ENCODE data around the gene PRKAG2. TPM values are rescaled to one million over a fixed set of nuclear protein-coding genes. Genes with fewer than 3 reads are reported as not detected.

The PRKAG2 gene
- total RNA-seq, 1 donor from 2014 or later, result 15.7 TPM

GRCh38 chr7:151663382-151664100 is 213.4 kb downstream of the PRKAG2 start:
- intact Hi-C loops (cut with micrococcal nuclease), result no loop called here

GRCh38 chr7:151662251-151662826 is 214.6 kb downstream of the PRKAG2 start:
- intact Hi-C loops (cut with micrococcal nuclease), result no loop called here

GRCh38 chr7:151661587-151661986 is 215.3 kb downstream of the PRKAG2 start:
- intact Hi-C loops (cut with micrococcal nuclease), result no loop called here

DNA sequence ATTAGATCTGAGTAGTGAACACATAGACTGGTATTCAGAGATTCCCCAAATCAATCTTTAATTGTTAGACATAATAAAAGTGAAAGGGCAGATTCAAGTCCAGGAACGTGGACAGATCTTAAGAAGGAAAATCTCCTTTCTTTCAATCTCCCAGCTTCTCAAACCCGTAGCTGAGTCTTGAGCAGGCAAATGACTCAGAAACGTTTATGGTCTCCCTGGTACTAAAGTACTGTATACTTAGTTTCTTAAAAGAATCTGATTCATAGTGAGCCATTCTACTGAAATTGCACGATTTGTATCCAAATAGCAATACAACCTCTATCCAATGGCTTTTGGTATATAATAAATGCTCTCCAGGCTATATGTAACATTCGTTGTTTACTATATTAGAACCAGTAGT is 216.8 kb downstream of the PRKAG2 start:
- intact Hi-C loops (cut with micrococcal nuclease), result no loop called here

DNA sequence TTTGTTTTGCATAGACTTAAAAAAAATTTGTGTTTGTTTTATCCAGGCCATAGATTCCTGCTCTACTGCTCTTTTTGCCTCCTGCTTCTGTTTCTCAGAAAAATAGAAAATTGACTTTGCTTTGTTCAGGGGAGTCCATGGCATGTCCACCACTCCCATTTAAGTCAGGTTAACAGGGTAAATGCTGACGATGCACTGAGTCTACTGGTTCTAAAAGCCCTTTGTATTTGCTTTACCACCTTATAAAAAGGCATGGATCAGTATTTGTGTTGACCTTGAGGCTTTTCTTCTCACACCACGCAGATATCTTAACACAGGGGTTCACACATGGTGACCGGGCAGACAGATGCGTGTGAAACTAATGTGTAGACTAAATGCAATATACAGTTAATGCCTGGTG is 217.7 kb downstream of the PRKAG2 start:
- intact Hi-C loops (cut with micrococcal nuclease), result no loop called here

GRCh38 chr7:151658778-151659177 is 218.1 kb downstream of the PRKAG2 start:
- intact Hi-C loops (cut with micrococcal nuclease), result no loop called here

- intact Hi-C loops (cut with micrococcal nuclease), result no loop called here
Observed at GRCh38 chr7:151657173-151657572, 219.7 kb downstream of the PRKAG2 start.

GRCh38 chr7:151655555-151655954 is 221.4 kb downstream of the PRKAG2 start:
- intact Hi-C loops (cut with micrococcal nuclease), result no loop called here

GRCh38 chr7:151652111-151652510 is 224.8 kb downstream of the PRKAG2 start:
- intact Hi-C loops (cut with micrococcal nuclease), result no loop called here

- intact Hi-C loops (cut with micrococcal nuclease), result no loop called here
Observed at GRCh38 chr7:151650161-151650560, 226.8 kb downstream of the PRKAG2 start.

DNA sequence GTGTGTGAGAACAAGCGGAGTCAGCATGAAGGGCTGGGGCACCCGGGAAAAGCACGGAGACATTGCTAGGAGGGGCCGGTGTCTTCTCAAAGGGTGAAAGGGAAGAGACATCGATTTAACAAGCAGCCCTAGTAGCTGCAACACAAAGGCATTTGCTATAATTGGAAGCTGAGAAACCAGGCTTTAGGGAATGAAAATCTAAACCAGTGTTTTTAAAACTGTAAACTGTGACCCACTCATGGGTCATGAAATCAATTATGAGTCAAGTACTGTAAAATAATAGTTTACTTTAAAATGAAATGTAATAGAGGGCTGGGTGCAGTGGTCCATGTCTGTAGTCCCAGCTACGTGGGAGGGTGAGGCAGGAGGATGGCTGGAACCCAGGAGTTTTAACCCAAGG is 228.5 kb downstream of the PRKAG2 start:
- intact Hi-C loops (cut with micrococcal nuclease), result no loop called here

GRCh38 chr7:151647874-151648273 is 229.0 kb downstream of the PRKAG2 start:
- intact Hi-C loops (cut with micrococcal nuclease), result no loop called here

DNA sequence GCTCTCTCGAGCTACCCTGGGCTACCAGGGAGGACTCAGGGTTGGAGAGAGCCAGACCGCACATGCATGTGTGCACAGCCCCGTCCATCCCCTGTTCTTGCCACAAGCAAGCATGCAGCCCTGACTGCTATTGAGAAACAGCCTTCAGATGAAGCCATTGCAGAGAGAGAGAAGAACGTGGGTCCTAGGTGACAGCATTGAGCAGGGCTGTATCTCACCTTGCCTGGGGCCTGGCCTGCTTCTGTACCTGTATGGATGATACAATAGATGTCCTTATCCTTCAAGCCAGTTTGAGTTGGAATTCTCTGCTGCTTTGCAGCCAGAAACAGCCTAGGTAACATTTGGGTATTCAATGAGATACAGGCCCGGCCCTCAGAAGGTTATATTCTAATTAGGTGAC is 229.9 kb downstream of the PRKAG2 start:
- intact Hi-C loops (cut with micrococcal nuclease), result no loop called here

DNA sequence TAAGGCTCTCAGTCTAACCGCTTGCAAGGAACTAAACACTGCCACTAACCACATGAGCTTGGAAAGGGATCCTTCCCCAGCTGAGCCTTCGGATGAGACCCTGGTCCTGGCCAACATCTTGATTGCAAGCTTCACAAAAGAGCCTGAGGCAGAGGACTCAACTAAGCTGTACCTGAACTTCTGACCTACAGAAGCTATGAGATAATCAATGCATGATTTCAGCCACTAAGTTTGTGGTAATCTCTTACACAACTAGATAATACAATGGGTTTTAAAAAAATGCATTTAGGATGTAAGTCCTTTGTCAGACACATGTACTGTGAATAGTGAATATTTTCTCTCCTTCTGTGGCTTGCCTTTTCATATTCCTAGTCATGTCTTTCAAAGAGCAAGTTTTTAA is 231.6 kb downstream of the PRKAG2 start:
- intact Hi-C loops (cut with micrococcal nuclease), result no loop called here

DNA sequence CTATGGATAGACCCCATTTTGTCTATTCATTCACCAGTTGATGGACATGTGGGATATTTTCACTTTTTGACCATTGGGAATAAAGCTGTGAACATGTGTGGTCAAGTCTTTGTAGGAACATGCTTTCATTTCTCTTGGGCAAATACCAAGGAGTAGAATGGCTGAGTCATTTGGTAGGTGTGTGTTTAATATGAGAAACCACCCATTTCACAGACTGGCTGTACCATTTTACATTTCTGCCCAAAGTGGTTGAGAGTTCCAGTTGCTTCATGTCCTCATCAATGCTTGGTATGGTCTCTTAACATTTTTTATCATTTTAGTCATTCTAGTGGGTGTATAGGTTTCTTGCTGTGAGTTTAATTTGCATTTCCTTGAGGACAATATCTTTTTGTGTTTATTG is 232.4 kb downstream of the PRKAG2 start:
- intact Hi-C loops (cut with micrococcal nuclease), result no loop called here

DNA sequence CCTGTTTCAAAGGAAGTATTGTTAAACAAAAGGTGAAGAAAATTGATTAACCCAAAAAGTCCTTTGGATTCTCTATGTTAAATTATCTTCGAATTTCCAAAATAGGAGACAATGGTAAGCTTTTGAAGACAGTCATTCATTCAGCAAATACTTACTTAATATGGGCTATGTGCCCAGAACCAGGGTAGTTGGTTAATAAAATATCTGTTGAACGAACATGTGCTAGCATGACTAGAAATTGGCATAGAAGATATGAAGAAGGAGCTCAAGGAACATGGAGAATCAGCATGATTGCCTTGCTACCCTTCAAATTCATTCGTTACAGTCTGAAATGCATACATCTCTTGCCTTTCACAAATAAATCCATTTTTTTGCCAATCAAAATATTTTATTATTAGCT is 234.2 kb downstream of the PRKAG2 start:
- intact Hi-C loops (cut with micrococcal nuclease), result no loop called here

GRCh38 chr7:151641587-151641986 is 235.3 kb downstream of the PRKAG2 start:
- intact Hi-C loops (cut with micrococcal nuclease), result no loop called here

DNA sequence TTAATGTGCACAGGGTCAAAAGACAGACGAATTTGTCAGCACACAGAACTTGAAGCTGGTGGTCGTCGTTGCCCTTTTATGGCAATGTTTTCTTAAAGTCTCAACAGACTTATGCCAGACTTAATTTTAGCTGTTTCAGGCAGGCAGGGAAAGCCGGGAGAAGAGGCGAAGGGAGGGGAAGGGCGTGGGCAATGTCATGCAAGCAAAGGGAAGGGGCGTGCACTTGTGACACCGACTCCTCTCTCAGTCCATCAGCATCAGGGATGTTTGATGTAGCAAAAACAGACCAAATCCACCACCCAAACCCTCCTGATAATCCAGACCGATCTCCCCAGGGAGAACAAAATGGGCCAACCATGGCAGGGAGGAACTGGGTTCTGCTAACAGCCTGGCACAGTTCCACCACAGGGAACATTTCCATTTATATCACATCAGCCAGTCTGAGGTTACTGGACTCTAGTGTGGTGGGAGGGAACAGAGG is 239.1 kb downstream of the PRKAG2 start:
- intact Hi-C loops (cut with micrococcal nuclease), result loop anchor here (10.0 kb wide), 2 partner anchors 297 to 1037 kb away; partner anchors contain the start of gene XRCC2

GRCh38 chr7:151634643-151635042 is 242.3 kb downstream of the PRKAG2 start:
- intact Hi-C loops (cut with micrococcal nuclease), result loop anchor here (5.0 to 10.0 kb wide), 3 partner anchors 282 to 1040 kb away; partner anchors contain the start of gene XRCC2

GRCh38 chr7:151633516-151633812 is 243.5 kb downstream of the PRKAG2 start:
- intact Hi-C loops (cut with micrococcal nuclease), result loop anchor here (1.0 to 10.0 kb wide), 4 partner anchors 126 to 1041 kb away; partner anchors contain the start of gene XRCC2

DNA sequence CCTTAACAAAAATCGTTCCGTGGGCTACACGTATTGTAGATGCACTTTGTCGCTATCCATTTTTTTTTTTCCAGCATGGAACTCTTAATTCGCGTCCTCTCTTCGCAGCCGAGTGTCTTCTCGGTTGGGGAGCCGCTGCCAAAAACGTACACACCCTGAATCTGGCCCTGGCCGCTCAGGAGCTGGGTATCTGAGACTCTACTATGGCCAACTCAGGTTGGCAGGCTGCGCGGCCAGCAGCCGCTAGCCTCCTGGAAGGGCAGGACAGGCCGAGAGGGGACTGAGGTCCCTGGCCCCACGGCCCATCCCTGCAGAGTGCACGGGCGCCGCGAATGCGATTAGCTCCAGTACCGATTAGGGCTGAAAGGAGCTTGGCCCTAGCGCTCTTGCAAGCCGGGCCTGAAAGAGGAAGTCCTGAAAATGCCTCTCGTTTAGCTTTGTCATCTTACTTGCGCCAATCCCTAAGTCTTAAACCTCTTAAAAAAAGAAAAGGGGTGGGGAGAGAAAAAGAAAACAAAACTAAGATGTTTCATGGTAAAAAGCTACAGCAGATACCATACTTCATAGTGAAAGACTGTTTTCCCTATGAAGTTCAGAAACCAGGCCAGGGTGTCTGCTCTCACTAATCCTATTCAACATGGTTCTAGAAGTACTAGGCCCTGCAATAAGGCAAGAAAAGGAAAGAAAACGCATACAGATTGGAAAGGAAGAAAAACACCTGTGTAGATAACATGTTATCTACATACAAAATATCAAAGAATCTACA is 244.0 kb downstream of the PRKAG2 start:
- intact Hi-C loops (cut with micrococcal nuclease), result loop anchor here (1.0 to 10.0 kb wide), 5 partner anchors 113 to 1042 kb away; partner anchors contain the start of gene XRCC2
